HT-29 (cell line): ENCODE results near the gene PHLDA3. TPM values are rescaled to one million over a fixed set of nuclear protein-coding genes. Genes with fewer than 3 reads are reported as not detected.
A peak's percentile ranks its signal among the peaks of the same experiment; 100 is the strongest.
"Not testable (repeated sequence)": the region's sequence is repeated elsewhere in the genome, so short reads cannot be mapped to it uniquely, and the experiment has no call there.

Experiments
- DNase-seq: peaks from one replicate; pipeline ENCODE4 v3.0.0-alpha.2; 2015; ENCODE audit warnings: low spot score
- total RNA-seq: library from RNA; depleted of rRNA; stranded (reverse); fragments of >200 nt; shearing (Covaris generic); gene quantifications from 2 replicates; pipeline ENCODE4 v1.2.3, GENCODE V29; 2014

The PHLDA3 gene
- total RNA-seq, 1 experiment from 2014 or later = 39.4 TPM

DNA sequence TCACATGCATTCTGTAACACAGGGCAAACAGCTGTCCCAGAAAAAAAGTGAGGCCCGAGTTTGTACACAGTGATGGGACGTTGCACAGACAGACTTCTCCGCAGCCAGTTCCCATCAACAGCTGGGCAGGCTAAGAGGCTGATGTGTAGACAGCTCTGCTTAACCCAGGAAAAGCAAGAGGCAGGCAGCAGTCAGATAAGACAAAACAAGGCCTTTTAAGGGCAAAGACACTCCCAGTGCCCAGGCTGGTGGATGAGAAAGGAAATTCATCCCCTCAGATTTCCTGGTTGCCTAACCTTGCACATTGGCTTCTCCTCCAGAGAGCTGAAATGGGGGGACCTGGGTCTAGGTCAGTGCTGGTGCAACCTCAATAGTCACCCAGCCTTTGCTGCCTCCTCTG lies 17.2 kb upstream of the PHLDA3 start:
- DNase-seq = no peak

DNA sequence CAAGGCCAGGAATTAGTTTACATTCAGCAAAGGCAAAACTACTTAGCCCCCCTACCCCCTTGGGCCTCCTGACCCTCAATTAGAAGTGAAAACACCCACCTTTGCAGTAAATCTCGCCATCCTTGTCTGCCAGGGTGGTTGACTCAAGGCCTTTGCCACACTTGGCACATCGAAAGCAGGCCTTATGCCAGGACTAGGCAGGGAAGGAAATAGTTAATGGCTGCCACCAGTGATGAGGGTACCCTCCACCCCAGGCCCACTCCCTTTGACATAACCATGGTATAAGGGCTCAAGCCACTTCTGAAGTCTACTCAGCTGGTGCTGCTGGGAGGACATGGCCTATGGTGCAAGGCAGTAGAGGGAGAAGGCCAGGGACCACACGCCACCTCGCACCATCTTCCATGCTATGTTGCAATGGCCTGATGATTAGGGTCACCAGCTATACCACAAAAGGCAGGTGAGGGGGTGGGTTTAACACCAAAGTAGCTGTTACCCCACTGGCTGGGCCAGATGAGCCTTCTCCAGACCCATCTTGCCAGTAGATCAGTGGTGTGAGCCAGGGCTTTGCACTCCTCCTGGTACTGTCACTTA lies 16.3 kb upstream of the PHLDA3 start:
- no peak for DNase-seq

- no peak for DNase-seq
These were observed 14.5 kb upstream of the PHLDA3 start for GRCh38 chr1:201483373-201483949.

- no peak for DNase-seq
These were observed 13.8 kb upstream of the PHLDA3 start for GRCh38 chr1:201482755-201483154.

DNA sequence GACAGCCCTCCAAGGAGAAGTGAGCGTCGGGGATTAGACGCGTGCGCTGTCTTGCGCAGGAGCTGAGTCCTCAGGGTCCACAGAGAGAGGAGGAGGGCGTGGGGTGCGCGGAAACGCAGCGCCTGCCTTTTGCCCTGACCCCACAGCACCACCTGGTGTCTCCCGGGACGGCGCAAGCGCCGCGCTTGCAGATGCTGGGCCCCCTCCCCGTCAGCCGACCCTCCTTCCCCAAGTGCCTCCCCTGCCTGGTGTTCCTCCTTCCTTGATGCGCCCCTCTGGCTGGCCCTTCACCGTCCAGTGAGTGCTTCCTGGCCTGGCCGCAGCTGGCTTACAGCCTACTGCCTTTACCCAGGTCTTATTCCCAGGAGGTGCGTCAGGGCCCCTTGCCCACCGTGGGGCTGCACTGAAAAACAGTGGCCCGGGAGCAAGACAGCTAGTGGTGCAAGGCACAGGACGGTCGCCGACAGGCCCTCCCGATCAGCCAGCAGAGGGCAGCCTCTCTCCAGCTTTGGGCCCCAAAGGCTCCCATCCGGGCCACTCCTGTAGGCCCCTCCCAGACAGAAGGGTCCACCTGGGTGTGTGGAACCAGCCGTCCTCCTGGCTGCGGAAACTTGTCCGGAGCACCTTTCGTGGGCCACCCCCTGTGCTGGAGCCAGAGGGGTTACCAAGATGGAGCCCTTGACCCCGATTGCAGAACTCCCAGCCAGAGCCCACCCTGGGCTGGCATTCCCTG lies 12.9 kb upstream of the PHLDA3 start:
- DNase-seq = peak; percentile 86

DNA sequence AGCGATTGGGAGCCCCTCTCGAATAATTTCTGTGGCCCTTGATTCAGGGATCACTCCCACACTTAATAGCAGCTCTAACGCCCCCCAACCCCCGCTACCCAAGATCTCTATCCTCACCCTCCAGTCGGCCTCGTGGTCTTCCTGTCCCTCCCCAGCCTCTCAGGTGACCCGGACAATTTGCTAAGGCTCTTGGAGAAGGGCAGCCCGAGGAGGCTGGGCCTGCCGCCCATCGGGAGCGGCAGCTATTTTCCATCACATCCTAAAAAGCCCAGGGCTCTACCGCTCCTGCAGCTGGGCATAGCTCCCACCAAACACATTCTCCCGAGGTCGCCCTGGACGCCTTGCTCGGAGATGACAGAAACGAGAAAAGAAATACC lies 12.0 kb upstream of the PHLDA3 start:
- DNase-seq = no peak

DNA sequence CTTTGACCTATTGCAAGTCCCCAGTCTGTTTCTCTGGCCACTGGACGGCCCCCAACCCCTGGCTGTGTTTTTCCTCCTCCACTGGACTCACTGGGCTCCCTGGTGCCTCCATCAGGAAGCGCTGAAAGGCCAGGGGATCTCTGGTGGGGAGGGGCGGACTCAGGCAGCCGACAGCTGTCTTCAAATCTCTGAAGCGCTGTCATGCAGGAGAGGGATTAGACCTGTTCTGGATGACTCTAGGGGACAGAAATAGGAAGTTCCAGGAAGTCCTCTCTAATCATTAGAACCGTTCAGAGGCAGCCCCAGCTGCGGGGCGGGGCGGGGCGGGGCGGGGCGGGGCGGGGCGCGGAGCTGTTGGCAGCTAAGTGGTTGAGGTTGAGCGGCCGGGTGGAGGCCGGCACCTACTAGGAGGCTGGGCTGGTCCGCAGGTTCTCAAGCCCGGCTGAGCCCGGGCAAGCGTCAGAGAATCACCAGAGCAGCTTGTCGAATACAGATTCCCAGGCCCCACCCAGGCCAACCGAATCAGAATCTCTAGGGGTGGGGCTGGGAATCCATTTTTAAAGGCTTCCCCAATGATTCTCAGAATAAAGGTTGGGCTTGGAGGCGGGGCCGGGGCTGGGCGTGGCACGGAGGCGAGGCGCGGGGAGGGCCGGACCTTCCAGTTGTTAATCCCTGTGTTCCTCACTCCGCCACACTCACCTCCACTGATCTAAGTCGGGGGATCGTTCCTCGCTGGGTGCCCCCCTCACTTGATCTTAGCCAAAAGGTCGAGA lies 11.4 kb upstream of the PHLDA3 start:
- DNase-seq = peak; percentile 84

DNA sequence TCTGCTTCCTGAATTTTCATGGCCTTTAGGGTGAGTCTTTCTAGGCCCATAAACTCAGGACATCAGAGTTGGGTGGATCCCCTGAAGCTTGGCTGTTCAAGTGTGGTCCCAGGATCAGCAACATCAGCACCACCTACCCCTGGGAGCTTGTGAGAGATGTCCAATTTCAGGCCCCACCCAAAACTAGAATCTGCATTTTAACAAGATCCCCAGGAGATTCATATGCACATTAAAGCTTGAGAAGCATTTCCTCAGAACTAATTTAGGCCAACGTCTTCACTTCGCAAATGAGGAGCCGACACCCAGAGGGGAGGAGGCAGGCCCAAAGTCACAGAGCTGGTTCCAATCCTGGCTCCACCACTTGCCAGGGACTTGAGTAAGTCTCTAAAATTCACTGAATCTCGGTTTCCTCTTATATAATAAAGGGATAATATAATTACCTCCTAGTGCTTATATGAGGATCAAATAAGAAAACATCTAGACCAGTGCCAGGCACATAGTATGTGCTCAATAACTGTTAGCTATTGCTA lies 10.3 kb upstream of the PHLDA3 start:
- no peak for DNase-seq

DNA sequence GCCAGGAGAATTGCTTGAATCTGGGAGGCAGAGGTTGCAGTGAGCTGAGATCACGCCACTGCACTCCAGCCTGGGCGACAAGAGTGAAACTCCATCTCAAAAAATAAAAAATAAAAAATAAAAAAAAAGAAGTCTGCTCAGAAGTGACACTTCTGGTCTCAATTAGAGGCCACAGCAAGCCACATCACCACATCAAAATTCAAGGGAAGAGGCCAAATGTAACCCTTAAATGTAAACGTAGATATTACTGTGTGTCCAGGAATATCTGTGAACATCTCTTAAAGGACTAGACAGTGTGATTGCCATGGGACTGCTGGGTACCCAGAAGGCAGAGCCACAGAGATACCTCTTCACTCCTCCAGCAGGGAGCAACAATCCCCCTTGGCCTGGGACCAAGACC lies 9.7 kb upstream of the PHLDA3 start:
- DNase-seq = not testable (repeated sequence)

DNA sequence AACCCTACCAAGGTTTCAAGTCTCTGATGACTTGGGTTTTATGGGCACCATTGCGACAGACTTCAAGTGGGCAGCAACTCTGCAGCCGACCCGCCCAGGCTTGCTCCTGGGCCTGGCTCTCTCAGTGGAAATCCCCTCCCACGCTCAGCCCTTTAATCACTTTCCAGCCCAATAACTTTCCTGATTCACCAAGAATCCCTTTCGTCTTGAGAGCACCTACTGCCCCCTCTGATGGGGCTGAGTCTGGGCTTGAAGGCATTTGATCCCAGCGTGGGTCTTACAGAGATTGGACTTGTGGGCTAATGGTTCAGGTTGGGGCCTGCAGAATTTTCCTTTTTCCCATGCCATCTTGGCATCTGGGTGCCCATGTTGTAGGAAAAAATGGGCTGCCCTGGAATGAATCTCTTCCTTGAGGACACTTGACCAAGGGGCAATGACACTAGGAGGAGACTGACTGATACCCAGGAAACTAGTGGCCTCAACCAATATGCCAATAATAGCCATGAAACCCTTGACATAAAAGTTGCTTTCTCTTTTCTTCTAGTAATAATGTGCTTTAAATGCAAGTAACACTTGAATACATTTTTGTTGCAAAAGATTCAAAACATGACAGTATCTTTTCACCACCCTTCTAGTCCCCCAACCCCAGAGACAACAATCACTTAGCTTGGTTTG lies 7.8 kb upstream of the PHLDA3 start:
- DNase-seq = peak; percentile 52

DNA sequence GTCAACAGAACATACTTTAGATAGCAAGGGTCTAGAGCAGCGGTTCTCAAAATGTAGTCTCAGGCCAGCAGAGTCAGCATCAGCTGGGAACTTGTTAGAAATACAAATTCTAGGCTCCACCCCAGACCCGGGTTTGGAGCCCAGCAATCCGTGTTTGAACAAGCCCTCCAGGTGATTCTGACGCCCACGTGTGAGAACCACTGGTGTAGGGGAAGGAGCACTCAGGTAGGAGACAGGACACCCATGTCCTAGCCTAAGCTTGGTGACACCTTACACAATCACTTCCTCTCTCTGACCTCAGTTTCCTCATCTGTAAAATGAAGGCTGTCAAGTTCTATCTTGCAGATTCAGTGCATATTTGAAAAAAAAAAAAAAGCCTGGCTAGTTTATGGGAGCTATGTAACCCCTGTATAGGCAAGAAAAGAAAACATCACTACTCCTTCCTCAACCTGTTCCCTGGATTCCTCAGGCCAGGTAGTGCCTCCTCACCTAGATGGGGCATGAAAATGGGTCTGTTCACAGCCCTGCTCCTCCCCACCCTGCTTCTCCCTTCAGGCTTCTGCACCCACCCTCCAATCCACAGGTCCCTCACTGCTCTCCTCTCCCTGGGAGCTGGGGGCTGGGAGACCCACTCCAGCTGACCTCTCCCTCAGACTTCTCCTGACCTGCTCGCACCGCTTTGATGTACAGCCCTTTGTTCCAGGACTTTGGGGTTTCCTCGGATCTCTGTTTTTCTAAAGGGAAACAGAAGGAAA lies 7.1 kb upstream of the PHLDA3 start:
- DNase-seq = no peak

DNA sequence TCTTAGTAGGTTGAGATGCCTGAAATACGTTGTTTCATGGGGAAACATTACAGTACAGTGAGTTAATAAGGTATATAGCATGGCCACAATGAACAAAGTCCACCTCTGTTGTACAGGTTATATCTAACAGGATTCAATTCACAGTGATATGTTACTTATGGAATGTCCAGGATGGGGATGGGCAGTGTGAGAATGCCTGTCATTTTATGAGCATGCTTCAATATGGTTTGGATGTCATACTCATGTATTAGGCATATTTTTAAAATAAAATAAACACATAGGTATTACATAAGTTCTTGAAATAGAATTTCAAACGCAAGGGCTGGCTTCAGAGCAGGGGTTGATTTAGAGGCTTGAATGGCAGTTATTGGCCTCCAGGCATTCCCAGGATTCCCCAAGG lies 6.1 kb upstream of the PHLDA3 start:
- DNase-seq = peak; percentile 41

DNA sequence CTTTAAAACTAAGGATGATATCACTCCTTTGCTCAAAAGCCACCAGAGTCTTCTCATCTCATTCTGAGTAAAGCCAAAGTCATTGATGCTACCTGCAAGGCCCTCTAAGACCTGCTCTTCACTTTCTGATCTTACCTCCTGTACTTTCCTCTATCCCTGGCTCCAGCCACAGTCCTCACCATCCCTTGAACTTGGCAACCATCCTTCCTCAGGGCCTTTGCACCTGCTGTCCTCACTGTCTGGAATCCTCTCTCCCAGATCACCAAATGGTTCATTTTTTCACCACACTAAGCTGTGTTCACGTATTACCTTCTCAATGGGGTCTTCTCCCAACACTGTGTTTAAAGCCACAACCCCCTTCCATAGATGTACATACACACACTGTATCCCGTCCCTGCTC lies 4.3 kb upstream of the PHLDA3 start:
- no peak for DNase-seq

DNA sequence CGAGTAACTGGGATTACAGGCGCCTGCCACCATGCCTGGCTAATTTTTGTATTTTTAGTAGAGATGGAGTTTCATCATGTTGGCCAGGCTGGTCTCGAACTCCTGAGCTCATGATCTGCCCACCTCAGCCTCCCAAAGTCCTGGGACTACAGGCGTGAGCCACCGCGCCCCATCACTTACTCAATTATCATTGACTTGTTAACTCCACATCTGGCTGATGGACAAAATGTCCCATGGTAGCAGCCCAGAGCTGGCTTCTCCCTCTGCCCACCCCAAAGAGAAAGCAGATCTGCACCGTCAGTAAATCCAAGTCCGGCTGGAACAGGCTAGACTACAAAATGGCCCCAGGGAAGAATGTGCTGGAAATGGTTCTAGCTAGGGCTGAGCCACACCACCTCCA lies 3.3 kb upstream of the PHLDA3 start:
- not testable (repeated sequence) for DNase-seq

GRCh38 chr1:201471772-201472171 lies 2.8 kb upstream of the PHLDA3 start:
- DNase-seq = no peak

GRCh38 chr1:201470581-201470980 lies 1.6 kb upstream of the PHLDA3 start:
- DNase-seq = no peak

GRCh38 chr1:201469645-201470074 lies 672 bp upstream of the PHLDA3 start:
- no peak for DNase-seq

DNA sequence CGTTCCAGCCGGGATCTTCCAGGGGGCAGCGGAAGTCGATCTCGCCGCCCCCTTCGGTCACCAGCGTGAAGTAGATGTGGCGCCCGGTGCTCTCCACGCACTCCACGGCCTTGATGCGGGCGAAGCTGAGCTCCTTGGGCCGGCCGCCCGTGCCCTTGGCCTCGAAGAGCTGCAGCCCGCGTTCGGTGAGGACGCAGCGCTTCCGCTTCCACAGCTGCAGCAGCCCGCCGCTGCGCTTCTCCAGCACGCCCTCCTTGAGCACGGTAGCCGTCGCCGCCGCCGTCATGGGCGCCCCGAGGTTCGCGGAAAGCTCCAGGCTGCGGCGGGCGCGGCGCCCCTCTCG lies 516 bp downstream of the PHLDA3 start:
- DNase-seq = peak; percentile 33

- DNase-seq = peak; percentile 33
These were observed 2.5 kb downstream of the PHLDA3 start for GRCh38 chr1:201466492-201466891.

DNA sequence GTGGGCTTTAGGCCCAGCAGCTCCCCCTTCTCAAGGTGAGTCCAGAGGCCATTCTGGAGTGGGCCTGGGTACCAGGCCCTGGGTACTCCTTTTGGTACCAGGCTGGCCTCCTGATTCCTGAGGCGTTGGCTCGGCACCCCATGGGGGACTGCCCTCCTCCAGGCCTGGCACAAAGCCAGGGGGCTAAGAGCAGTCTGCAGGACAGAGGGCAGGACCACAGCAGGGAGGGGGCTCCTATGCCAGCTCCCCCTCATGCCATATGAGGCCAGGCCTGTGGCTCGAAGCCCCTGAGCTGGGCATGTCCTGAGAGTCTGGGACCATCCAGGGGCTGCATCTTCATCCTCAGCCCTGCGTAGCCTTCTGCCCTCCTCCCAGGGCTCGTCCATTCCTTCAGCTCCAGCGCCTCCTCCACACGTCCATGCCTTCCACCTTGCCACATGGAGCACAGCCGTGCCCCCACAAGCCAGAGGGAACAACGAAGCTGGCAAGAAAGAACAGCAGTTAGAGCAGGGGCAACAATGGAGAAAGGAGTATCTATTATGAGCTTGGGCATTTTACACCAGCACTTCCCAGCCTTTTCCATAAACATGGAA lies 3.2 kb downstream of the PHLDA3 start:
- DNase-seq = no peak
